Upper lobe of left lung (tissue), 4 donors: ENCODE measurements around the gene CUTC.

ENCODE experiments used
- CTCF ChIP-seq, 6 experiments: fragments of 450-650 bp in 4 of 6; fragments of 200-600 bp in 2 of 6; sonication (generic) in 2 of 6; IDR thresholded peaks; one replicate each; pipeline ENCODE4 v1.5.1; 2016 to 2019; ENCODE audit warnings: antibody characterized with exemption in 6 of 6
- EP300 ChIP-seq, 4 donors: sonication (generic); formaldehyde crosslinking; IDR thresholded peaks; one replicate each; pipeline ENCODE4 v1.5.1; 2017; ENCODE audit warnings: antibody characterized with exemption in 4 of 4, control low read depth in 2 of 4
- POLR2A ChIP-seq, 4 donors: fragments of 450-650 bp; IDR thresholded peaks; one replicate each; pipeline ENCODE4 v1.5.1; 2016 to 2017; ENCODE audit warnings: antibody characterized with exemption in 4 of 4, mild to moderate bottlenecking in 2 of 4
- POLR2AphosphoS5 ChIP-seq, 2 donors: sonication (generic); formaldehyde crosslinking; IDR thresholded peaks; one replicate each; pipeline ENCODE4 v1.5.1; 2017; ENCODE audit warnings: antibody characterized with exemption in 2 of 2

DNA sequence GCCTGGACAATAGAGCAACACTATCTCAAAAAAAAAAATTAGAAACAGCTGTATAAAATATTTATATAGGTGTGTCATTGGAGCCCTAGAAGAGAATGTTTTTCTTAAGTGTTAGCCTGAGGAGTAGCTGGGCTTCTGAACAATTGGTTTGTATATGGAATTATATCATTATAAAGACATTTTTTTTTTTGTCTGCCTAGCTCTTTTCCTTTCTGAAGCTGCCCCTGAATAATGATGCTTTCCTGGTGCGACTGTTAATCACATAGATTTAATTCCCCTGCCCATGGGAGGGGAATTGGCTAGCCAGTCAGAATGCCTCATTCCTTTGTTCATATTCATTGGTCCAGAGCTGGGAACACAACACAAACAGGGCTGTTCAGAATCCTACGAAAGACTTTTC is 36.5 kb downstream of the CUTC start:
- no peak for TF ChIP-seq CTCF (IDR thresholded peaks at IDR 0.05)
- no peak for TF ChIP-seq POLR2A (IDR thresholded peaks at IDR 0.05)
- TF ChIP-seq POLR2AphosphoS5 (IDR thresholded peaks at IDR 0.05) = no peak
- no peak for TF ChIP-seq EP300 (IDR thresholded peaks at IDR 0.05)
